Eye (tissue), 1 donor: ENCODE data around the gene LRP5.
A peak's percentile ranks its signal among the peaks of the same experiment; 100 is the strongest.

Experiments
- DNase-seq: peaks from one replicate; pipeline ENCODE4 v3.0.0-alpha.2; 2015

Gene LRP5

DNA sequence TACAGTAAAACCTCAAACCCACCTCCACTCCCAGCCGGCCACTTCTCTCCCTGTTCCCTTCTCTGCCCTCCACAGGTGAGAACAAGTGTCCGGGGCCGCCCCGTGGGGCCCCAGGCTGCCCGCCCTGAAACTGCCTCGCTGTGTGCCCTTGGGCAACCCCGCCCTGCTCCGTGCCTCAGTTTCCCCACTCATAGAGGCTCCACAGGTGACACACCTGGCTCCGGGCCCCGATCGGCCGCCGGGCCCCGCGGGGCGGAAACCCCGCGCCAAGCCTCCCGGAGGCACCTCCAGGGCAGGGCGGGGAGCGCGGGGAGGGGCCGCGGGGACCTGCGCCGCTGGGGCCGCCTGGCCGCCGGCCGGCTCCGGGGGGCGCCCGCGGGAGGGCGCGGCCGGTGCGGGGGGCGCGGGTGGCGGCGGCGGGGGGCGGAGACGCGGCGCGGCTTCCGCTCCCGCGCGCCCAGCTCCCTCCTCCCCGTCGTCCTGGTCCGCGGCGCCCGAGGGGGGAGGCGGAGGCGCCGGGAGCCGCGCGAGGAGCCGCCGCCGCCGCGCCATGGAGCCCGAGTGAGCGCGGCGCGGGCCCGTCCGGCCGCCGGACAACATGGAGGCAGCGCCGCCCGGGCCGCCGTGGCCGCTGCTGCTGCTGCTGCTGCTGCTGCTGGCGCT, at the start of gene LRP5:
Gene LRP5 (plus strand): TSS at position 475 of the 663 bp plus-strand sequence. CDS start 124 bp downstream, at position 599.
- peak; percentile 54 for DNase-seq

DNA sequence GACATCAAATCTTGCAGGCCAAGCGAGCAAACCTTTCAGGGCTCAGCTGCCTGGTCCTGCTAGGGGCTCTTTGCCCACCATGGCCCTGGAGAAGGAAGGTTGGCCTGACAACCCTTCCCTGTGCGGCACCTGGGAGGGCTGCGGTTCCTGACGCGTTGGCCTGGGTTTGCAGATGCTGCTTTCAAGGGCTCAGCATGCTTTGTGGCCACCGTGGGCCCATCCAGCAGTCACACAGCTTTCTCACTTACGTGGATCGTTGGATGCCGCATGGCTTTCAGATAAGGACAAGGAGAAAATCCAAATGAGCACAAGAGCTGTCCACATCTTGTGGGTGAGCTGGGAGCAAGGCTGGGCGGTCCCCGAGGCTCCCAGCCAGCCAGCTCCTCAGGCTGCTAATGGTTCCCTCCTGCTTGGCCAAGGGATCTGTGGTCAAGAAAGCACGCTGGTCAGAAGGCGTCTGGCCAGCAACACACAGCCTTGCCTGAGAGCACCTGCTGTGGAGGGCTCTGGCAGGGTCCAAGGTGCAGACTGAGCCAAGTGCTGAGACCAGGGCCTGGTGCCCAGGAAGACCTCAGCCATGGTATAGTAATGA, 48.9 kb upstream of the LRP5 start:
- DNase-seq: no peak

DNA sequence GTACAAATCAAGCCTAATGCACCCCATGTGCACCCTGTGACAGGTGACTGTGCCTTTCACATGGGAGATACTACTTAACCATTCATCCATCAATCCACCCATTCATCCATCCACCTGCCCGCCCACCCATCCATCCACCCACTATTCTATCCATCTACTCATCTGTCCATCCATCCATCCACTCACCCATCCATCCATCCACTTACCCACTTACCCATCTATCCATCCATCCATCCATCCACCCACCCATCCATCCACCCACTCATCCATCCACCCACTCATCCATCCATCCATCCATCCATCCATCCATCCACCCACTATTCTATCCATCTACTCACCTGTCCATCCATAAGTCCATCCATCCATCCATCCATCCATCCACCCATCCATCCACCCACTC, 48.1 kb upstream of the LRP5 start:
- no peak for DNase-seq

DNA sequence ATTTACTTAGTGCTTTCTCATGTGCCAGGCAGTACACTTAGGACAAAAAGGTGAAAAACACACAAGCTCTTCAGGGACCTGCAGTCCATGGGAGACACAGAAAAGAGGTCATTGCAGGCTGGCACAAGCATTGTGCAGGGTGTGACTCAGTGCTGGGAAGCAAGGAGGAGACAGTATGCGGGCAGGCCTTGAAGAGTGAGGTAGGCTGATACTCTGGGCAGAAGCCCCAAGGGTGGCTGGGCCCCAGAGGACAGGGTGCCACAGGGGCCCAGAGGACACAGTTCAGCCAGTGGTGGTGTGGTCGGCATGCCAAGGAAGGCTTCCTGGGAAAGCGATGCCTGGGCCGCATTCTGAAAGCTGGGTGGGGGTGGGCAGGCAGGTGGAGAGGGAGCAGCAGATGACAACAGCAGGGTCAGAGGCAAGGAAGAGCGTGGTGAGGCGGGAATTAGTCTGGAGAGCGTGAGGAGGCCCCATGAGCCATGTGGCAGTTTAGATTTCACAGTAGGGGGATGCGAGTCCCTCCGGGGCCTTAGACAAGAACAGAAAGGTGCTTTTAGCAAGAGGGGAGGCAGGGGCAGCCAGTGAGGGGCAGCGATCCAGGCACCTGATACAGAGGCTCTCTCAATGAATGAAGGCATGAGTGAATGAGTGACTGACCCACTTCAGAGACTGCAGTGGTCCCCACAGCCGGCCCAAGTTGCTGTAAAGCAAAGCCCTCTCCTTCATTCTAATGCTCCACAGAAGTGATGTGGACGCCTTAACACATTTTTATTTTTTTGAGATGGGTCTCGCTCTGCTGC, 47.5 kb upstream of the LRP5 start:
- no peak for DNase-seq

DNA sequence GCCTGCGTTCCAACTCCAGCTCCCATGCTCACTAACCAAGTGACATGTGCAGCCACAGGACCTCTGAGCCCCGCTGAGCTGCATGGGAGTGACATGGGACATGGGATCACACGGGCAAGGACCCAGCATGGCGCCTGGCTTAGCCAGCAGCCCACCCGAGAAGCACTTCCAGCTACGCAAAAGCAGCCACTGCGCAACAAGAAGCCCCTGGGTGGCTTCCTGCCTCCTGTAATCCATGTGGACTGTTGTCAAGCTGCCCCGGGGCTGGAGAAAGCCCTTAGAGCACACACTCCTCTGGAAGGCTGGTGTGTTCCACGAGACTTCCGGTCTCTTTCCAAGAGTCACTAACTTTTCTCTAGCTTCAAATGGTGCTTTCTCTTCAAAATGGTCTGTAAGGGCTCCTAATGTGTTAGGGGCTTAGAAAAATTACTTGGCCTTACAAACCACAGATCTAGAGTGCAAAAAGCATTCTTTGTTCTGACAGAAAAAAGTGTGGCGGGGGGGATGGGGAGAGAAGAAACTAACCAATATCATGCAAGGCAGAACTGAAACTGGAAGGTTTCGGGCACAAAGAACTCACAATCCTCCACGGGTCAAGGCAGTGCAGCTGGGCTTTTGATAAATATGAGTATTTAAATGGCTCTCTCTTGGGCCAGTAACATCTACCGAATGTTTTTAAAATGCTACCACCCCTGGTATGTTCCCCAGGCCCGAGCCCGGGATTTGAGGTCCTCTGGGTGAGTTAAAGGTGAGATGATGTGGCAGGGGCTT, 46.1 kb upstream of the LRP5 start:
- no peak for DNase-seq

DNA sequence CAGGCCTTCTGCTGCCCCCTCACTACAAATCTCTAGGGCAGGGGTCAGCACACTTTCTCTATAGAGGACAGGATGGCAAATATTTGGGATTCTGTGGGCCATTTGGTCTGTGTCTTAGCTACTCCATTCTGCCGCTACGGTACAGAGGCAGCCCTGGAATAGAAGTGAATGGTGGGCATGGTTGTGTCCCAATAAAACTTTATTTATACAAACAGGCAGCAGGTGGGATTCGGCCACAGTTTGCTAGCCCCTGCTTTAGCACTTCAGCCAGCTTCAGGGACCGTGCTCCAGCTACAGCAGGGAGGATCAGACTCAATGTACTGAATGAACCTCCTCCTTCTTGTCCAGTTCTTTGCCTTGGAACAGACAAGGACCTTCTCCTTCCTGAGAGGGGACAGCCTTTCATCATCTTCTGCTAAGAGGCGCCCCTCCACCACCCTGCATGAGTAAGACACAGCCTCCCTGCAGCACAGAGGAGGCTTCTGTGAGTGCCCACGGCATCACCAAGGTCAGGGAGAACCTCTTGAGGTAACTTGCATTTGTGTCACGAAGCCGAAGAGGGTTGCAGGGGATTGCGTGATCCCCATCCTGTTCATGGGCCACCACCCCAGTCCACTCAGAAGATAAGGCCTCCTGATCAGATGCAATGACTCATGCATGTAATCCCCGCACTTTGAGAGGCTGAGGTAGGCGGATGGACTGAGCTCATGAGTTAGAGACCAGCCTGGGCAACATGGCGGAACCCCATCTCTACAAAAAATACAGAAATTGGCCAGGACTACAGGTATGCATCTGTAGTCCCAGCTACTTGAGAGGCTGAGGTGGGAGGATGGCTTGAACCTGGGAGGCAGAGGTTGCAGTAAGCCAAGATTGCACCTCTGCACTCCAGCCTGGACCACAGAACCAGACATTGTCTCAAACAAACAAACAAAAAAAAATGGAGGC, 45.2 kb upstream of the LRP5 start:
- no peak for DNase-seq

DNA sequence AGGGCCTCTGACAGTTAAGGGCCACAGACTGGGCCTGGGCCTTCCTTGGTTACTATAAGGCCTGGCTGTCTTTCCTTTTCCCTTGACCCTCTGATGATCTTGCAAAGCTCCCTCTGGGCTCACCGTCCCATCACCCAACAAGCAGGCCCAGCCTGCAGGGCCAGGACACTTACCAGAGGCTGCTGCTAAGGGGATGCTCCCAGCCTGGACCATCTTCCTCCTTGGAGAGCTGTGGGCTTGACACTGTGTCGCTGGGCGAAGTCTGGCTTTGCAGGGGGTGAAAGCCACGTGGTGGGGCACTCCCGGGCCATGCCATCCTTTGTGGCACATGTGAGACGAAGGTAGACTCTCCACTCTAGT, 44.5 kb upstream of the LRP5 start:
- no peak for DNase-seq

DNA sequence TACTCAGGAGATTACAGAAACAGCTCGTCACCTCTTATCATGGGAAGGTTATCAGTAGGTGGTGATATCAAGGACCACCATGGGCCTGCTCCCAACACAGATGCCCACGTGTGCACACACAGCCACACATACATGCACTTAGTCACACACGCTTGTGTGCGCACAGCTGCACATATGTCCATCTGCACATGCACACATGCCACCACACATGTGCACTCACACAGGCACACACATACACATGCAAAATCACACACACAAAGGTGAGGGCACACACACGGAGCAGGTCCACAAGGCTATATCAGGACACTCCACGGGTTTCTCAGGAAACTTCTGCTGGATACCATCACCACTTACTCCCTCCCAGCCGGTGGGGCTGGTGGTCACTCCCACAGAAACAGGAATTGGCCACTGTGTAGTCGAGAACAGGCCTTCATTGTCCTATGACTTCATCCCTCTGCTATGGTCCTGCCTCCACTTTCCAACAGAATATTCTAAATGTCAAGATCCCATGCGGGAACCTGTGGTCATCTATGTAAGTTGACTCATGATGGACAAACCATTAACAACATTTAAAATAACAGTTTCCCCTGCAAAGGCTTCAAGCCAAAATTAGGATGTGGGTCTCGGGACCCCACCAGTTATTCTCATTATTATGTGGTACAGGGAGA, 42.8 kb upstream of the LRP5 start:
- peak; percentile 32 for DNase-seq

DNA sequence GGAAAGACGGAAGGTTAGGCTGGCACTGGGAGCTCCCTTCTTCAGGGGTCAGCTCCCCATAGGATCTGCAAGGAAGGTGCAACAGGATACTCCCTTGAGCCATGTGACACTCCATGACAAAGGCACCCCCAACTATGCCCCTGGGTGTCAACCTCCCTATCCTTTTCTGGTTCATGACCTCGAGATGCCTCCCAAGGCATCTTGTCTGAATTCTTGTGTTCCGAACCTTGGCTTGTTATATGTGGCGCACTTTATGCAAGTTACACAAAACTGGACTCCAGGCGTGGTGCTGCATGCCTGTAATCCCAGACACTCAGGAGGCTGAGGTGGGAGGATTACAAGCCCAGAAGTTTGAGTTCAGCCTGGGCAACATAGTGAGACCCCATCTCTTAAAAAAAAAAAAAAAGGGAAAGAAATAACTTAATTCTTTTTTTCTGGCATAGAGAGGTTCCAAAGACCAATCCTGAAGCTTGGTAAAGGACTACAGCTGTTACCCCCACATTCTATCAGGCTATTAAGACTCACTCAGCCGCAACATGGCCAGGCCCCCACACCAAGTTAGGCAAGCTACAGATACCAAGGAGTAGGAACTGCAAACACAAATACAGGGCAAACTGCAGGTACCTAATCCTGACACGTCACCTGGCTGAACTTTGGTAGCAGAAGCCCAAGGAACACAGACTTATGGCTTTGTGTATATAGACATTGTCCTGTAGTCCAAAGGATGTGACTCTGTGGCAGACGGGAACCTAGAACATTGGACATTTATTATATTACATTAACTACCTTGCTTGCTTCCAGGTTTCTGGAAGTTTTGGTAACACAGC, 42.0 kb upstream of the LRP5 start:
- no peak for DNase-seq

DNA sequence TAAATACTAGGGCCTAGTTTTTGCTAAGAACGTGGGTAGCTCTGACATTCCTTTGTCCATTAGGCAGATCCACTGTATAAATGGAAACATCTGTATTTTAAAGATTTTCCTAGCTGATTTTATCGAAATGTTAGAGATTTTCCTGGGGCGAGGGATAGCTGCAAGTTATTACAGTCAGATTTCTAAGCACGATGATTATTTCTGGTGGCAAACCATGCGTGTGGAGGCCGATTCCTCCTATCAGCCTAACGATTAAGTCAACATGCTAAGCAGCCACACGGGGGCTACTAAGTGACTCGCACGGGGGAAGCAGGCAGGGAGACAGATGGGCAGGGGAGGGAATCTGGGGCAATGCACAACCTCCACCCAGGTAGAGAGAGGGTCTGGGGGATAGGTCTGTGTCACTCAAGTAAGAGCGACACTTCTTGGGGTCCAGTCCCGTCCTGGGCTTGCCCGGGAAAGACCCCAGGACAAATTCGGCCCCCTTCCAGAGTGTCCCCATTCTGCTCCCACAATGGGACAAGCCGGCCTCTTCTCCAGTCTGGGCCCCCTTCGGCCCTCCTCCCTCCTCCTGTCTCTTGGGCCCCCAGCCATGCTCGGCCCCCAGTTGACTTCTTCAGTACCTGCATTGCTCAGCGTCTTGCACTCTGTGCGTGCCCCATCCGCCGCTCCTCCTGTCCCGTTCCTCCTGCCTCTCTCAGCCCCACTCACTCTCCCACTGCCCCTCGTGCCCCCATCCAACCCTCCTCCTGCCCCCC, 41.2 kb upstream of the LRP5 start:
- DNase-seq: peak; percentile 90

DNA sequence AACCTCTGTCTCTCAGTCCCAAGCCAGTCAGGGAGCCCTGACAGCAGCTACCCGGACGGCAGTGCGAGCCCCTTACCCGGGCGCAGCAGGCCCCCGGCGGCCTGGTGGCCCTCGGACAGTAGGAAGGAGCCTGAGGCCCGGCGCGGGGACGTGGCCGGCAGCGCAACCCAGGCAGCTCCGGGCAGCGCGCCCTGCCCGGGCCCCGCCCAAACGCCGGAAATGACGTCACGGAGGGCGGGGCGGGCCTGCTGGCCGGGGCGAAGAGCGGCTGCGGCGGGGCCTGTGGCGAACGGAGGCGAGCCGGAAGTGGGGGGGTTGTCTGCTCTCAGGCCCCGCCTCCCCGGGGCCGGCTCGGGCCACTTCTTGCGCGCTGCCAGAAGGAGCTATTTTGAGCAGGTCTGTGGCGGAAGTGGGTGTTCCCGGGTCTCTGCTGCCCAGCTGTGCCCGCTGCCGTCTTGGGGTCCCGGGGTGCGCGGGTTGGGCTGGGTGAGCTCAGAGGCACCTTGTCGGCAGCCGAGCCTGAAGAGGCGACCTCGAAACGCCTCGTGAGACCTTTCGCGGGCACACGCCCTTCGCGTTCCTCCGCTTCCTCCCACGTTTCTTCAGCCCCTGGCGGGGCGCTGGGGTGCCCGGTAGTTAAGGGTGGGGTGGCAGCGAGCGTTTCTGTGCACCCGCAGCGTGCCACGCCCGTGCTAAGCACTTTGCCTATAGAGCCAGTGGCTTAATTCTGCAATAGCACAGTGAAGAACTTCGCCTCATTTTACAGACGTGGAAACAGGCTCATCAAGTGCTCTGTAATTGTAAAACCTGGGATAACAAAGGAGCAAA, 40.4 kb upstream of the LRP5 start, which contains the start of gene C11orf24:
Gene C11orf24 (minus strand): TSS at position 193 of the 828 bp plus-strand sequence. CDS start 8,206 bp downstream, outside the sequence.
- peak; percentile 97 for DNase-seq

DNA sequence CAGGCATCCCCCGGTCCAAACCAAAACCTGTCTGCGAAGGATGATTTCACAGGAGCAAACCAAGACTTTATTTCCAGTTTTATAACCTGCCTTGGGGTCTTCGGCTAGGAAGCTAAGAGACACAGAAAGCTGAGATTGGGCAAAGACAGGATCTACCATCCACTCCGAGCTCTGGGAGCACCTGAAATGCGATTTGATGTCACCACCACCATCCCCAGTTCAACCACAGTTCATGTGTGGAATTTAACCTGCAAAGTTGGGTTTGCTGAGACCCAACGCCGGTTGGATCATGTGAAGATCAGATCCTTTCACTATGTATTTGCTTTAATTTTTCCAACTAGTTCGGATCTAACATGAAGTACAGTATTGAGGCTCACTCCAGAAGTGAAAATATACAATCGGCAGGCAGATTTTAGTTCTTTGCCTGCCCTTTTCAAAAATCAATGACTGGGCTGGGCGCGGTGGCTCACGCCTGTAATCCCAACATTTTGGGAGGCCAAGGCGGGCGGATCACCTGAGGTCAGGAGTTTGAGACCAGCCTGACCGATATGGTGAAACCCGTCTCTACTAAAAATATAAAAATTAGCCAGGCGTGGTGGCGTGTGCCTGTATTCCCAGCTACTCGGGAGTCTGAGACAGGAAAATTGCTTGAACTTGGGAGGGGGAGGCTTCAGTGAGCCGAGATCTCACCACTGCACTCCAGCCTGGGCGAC, 39.2 kb upstream of the LRP5 start:
- DNase-seq: no peak

DNA sequence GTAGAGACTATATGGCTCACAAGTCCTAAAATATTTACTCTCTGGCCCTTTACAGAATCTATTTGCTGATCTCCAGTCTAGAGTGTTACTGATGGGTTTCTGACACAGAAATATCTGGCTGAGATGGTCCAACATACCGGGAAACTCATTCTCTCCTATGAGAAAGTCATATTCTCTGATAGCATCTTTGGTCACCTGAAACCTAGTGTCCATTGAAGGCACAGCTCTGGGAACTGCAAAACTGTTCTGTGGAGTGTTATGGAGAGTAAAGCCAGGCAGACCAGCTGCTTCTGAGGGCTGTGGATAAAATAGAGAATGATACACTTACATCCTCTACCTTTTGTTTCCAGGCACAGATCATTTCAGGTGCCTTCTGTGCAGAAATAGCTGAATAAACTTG, 38.1 kb upstream of the LRP5 start:
- DNase-seq: no peak

DNA sequence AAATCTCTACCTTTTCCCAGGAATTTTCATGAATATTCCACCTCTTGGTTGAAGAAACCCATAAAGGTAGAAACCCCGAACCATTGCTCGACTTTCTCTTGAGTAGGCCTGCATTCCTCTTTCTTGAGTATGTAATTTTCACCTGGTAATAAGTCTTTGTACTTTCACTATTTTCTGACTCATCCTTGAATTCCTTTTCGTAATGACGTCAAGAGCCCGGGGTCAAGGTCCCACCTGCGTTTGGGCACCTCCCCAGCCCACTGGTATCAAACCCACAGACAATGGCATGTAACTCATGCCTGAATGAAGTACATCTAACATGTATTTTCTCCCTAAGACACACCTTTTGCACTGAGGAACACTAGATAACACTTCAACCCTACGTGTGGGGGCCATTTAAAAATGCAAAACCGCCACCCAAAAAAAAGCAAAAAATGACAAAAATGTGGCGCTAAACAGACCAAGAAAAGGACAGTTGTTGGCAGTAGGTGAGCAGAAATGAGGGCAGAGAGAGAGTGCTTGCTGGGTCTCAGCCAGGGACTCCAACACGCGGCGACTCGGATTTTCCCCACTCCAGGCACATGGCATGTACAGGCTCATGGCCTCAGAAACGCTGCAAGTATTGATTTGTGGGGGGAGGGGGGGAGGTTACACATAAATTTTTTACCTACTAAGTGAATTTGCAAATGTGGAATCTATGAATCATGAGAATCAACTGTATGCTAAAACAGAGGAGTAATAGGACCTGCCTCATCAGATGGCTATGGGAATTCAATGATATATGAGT, 36.5 kb upstream of the LRP5 start:
- DNase-seq: no peak

DNA sequence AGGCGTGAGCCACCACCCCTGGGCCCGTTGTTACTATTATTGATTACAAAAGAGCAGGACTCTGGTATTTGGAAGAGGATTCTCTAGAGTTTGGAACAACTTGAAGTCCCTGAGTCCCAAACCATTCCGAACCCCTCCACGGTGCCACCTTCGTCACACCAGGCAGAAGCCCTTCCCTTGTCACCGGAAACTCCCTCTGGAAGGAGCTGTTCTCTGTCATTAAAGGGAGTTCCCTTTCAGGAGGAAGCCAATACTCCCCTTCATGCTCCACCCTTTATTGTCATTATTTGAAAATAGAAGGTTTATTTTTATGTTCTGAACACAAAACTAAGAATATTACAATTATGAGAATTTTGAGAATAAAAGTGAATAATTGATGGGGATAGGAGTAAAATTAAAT, 35.5 kb upstream of the LRP5 start:
- DNase-seq: no peak

DNA sequence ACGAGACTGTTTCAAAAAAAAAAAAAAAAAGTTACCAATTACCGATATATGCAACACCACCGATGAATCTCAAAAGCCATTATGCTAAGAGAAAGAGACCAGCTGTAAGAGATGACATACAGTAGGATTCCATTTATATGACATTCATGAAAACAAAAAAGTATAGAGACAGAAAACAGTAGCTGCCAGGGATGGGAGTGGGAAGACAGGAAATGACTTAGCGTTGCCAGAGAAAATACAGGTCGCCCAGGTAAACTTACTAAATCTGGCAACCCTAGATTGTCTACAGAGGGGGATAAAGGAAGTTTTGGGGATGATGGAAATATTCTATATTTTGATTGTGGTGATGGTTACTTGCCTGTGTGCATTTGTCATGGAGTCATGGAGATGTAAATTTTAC, 32.7 kb upstream of the LRP5 start:
- no peak for DNase-seq

DNA sequence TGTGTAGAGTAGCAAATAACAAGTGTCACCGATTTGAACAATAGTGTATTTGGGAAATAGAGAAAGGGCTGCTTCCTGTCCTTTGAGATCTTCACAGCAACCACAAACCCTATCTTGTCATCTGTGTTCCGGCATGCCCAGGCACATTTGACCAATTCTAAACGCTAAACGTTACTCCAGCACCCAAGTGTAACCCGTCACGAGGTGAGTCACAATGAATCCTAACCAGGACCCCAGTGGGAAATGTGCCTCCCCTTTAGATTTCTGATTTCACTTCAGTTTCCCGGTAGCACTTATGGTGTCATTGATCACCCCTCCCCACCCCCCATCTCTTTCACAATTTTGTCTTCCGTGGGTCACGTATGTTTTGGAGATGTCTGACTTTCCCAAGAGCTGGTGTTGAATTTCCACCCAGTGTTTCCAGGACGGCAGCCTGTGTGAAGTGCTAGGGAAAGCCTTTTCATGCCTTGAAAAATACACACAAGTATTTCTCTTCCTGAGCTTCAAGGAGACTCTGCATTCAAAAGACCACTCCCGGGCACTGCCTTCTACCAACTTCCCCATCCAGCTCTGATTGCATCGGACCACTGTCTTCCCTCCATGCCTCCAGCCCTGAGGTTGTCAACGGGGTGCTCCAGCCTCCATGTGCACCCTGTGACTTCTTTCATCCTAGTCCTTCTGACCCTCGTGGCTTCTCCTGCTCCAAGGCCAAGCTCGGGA, 30.1 kb upstream of the LRP5 start:
- no peak for DNase-seq
